OCI-LY7 (cell line): ENCODE results near the gene CDHR5. TPM values are rescaled to one million over a fixed set of nuclear protein-coding genes. Genes with fewer than 3 reads are reported as not detected.

Experiments used
- BruUV-seq: library from RNA; stranded (reverse); fragments of 400-500 nt; replicated peaks from 2 replicates; lab custom pipeline; 2021; lab: Mats Ljungman, UMichigan
- CTCF ChIA-PET: fragments of 300-600 bp; sonication (Branson Sonifier 250); formaldehyde crosslinking; loops from one replicate; lab custom pipeline; 2022; ENCODE audit warnings: antibody characterized with exemption; ENCODE audit not compliant: unreplicated experiment; lab: Charles Lee
- POLR2A ChIA-PET: fragments of 300-600 bp; sonication (Branson Sonifier 250); formaldehyde crosslinking; loops from one replicate; lab custom pipeline; 2022; ENCODE audit warnings: antibody characterized with exemption; lab: Charles Lee
- DNase-seq: peaks from one replicate; pipeline ENCODE4 v3.0.0-alpha.2; 2015; ENCODE audit warnings: low spot score
- H2AFZ ChIP-seq: fragments of 200-600 bp; sonication (generic), shearing (Covaris generic); 2 replicates; pipeline ENCODE4 v1.6.1; 2014; ENCODE audit warnings: mild to moderate bottlenecking, antibody characterized with exemption, low read length, moderate library complexity
- H3K27ac ChIP-seq: fragments of 200-600 bp; sonication (generic); 2 replicates; pipeline ENCODE4 v1.5.1; 2014; ENCODE audit warnings: mixed run types, low read depth, mild to moderate bottlenecking, moderate library complexity, low read length, inconsistent platforms; ENCODE audit not compliant: poor library complexity, severe bottlenecking
- H3K36me3 ChIP-seq: fragments of 200-600 bp; sonication (generic); 2 replicates; pipeline ENCODE4 v1.6.1; 2014; ENCODE audit warnings: mild to moderate bottlenecking, antibody characterized with exemption, low read length, moderate library complexity, mixed read lengths; ENCODE audit not compliant: insufficient read depth
- H3K4me1 ChIP-seq: fragments of 200-600 bp; sonication (generic); 2 replicates; pipeline ENCODE4 v1.5.1; 2014; ENCODE audit warnings: mild to moderate bottlenecking, low read length; ENCODE audit not compliant: insufficient read depth, poor library complexity, severe bottlenecking
- H3K4me2 ChIP-seq: fragments of 200-600 bp; sonication (generic); 2 replicates; pipeline ENCODE4 v1.6.1; 2014; ENCODE audit warnings: mild to moderate bottlenecking, low read length
- H3K4me3 ChIP-seq: fragments of 200-600 bp; sonication (generic); 2 replicates; pipeline ENCODE4 v1.5.1; 2014; ENCODE audit warnings: mild to moderate bottlenecking, low read depth, low read length; ENCODE audit not compliant: poor library complexity, severe bottlenecking
- H3K79me2 ChIP-seq: fragments of 200-600 bp; sonication (generic); 2 replicates; pipeline ENCODE4 v1.6.1; 2016; ENCODE audit warnings: low read depth, mild to moderate bottlenecking, low read length, moderate library complexity, mixed read lengths; ENCODE audit not compliant: insufficient read depth
- H3K9me2 ChIP-seq: fragments of 200-600 bp; sonication (generic); 2 replicates; pipeline ENCODE4 v1.6.1; 2016; ENCODE audit warnings: mild to moderate bottlenecking, low read length, mixed read lengths; ENCODE audit not compliant: insufficient read depth
- H3K9me3 ChIP-seq: fragments of 200-600 bp; sonication (generic); 2 replicates; pipeline ENCODE4 v1.6.1; 2014; ENCODE audit warnings: mild to moderate bottlenecking, mixed run types, low read length, mixed read lengths
- H4K20me1 ChIP-seq: fragments of 200-600 bp; sonication (generic); 2 replicates; pipeline ENCODE4 v1.6.1; 2014; ENCODE audit warnings: mild to moderate bottlenecking, antibody characterized with exemption, low read length, moderate library complexity, mixed read lengths; ENCODE audit not compliant: insufficient read depth
- EZH2phosphoT487 ChIP-seq: fragments of 200-600 bp; sonication (generic); IDR thresholded peaks from 2 replicates; pipeline ENCODE4 v1.6.1; 2018; ENCODE audit warnings: low read depth, borderline replicate concordance, mild to moderate bottlenecking, mixed run types, antibody characterized with exemption, low read length, moderate library complexity, mixed read lengths
- intact Hi-C: fragments of 100-400 bp; cut with micrococcal nuclease; formaldehyde crosslinking; loops from one replicate; pipeline ENCODE4 v1.10.0; 2022; ENCODE audit not compliant: unreplicated experiment
- total RNA-seq, 2 experiments: library from RNA; depleted of rRNA in 1 of 2; stranded (reverse); fragments of >200 nt in 1 of 2; shearing (Covaris generic) in 1 of 2; gene quantifications; 2 replicates each; pipeline ENCODE4 v1.2.3, GENCODE V29; 2014 to 2022
- TF ChIP-seq, protein P1 (sequence below): fragments of 200-600 bp; sonication (generic); conservative IDR thresholded peaks from 2 replicates; pipeline ENCODE4 v1.5.1; 2014; ENCODE audit warnings: mild to moderate bottlenecking, antibody characterized with exemption, low read length, moderate library complexity, mixed read lengths

The CDHR5 gene
- total RNA-seq, 2 experiments from 2014 or later = not detected

DNA sequence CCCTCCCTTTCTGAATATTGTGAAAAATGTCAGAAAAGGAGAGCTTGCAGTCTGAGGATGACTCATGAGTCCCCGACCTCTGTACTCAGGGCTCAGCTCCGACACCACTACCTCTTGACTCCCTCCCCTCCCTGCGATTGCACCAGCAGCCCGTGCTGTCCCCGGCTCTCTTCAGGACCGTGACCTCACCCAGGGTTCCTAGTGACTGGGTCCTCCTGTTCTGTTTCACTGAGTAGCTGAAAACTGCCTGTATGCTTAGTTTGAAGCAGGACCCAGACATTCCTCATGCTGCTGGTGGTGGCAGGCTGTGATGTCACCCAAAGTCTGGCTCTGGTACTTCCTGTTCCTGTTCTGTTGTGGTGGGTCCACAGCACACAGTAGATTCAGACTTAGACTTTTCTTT, 36.8 kb downstream of the CDHR5 start:
- POLR2A ChIA-PET = no interaction called here
- H3K27ac ChIP-seq = no peak overlapping the region
- no peaks in the 10 kb centered on the region for H3K4me1 ChIP-seq
- H3K9me3 ChIP-seq = no peaks in the 10 kb centered on the region
- H3K79me2 ChIP-seq = no peaks in the 10 kb centered on the region
- BruUV-seq = no TSS peak
- TF ChIP-seq EZH2phosphoT487 = no peak
- TF ChIP-seq, protein P1, sequence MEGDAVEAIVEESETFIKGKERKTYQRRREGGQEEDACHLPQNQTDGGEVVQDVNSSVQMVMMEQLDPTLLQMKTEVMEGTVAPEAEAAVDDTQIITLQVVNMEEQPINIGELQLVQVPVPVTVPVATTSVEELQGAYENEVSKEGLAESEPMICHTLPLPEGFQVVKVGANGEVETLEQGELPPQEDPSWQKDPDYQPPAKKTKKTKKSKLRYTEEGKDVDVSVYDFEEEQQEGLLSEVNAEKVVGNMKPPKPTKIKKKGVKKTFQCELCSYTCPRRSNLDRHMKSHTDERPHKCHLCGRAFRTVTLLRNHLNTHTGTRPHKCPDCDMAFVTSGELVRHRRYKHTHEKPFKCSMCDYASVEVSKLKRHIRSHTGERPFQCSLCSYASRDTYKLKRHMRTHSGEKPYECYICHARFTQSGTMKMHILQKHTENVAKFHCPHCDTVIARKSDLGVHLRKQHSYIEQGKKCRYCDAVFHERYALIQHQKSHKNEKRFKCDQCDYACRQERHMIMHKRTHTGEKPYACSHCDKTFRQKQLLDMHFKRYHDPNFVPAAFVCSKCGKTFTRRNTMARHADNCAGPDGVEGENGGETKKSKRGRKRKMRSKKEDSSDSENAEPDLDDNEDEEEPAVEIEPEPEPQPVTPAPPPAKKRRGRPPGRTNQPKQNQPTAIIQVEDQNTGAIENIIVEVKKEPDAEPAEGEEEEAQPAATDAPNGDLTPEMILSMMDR = no peak
- H3K4me3 ChIP-seq = no peak overlapping the region
- no peak for DNase-seq
- H4K20me1 ChIP-seq = no peaks in the 10 kb centered on the region
- CTCF ChIA-PET = interaction anchor here (0.5 kb wide), 1 partner anchor 456 kb away, joined by 11 read pairs; no protein-coding TSS in a partner anchor
- no peak overlapping the region for H3K4me2 ChIP-seq
- no peak overlapping the region for H2AFZ ChIP-seq
- H3K36me3 ChIP-seq = peaks cover 83% of the 10 kb centered on the region
- intact Hi-C loops = no loop called here
- H3K9me2 ChIP-seq = no peaks in the 10 kb centered on the region

DNA sequence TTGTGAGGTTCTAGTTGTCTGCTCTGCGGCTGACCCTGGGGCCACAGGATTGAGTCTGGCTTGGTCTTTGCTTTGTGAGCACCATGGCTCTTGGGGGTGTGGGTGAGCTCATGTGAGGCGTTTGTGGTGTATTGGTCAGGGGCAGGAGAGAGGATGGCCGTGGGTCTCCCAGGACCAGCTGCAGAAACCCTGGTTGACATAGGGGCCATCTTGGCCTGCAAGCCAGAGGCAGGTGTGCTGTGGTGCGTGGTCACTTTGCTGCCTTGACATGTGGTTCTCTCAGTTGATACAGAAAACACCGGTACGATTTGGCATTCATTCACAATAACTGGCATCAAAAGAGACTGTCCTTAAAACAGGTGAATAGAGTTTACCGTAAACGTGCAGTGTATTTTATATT, 37.2 kb downstream of the CDHR5 start:
- ChIA-PET POLR2A (no interaction called here), CTCF (no interaction called here)
- BruUV-seq = no TSS peak
- Histone ChIP-seq H3K36me3 (peaks cover 83% of the 10 kb centered on the region), H4K20me1 (no peaks in the 10 kb centered on the region), H3K9me3 (no peaks in the 10 kb centered on the region), H3K4me1 (no peaks in the 10 kb centered on the region), H3K4me2 (no peak overlapping the region), H3K27ac (no peak overlapping the region), H3K9me2 (no peaks in the 10 kb centered on the region), H3K4me3 (no peak overlapping the region), H3K79me2 (no peaks in the 10 kb centered on the region), H2AFZ (no peak overlapping the region)
- intact Hi-C loops = no loop called here
- no peak for DNase-seq
- TF ChIP-seq, protein P1 = no peak

DNA sequence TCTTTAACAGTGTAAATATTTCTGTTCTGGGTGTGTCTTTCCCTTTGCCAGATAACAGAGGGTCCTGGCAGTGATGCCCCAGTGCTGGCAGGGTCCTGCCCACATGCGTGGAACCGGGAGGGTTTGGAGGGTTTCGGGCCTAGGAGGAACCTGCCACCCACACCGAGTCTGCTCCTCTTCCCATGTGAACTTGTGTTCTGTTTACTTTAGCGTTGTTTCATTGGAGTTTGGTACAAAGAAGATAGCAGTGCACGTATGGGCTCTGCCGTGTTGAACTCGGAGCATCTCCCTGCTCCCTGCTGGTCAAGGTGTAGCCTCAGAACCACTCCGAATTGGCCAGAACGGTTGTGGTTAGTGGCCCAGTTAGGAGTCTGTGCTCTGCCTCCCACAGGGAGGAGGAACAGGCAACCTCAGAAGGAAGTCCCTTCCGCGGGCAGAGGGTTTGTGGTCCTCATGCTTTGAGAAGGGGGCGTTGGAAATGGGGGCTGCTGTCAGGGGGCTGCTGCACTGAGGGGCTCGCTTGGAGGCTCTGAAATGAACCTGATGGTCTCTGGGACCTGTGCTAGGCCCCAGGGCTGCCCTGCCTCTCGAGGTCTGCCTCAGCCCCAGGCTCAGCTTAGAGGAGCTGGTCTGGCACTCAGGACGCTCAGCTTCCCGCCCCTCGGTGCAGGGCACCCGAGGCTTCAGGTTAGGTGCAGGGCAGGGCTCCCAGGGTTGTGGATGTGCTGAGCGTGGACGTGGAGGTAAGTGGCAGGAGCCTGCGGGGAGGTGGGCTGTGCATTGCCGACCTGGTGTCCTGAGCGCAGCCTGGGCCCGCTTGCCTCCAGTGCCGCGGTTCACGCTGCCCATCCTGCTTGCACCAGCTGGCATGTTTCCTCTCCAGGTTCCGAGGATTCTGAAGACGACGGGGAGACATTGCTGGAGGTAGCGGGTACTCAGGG, 38.1 kb downstream of the CDHR5 start:
- Histone ChIP-seq H4K20me1 (no peaks in the 10 kb centered on the region), H3K36me3 (peaks cover 84% of the 10 kb centered on the region), H3K4me2 (no peak overlapping the region), H3K9me3 (no peaks in the 10 kb centered on the region), H3K4me3 (no peak overlapping the region), H3K79me2 (peaks cover 7% of the 10 kb centered on the region), H3K4me1 (no peaks in the 10 kb centered on the region), H3K9me2 (no peaks in the 10 kb centered on the region), H2AFZ (no peak overlapping the region), H3K27ac (no peak overlapping the region)
- intact Hi-C loops = no loop called here
- POLR2A ChIA-PET = no interaction called here
- DNase-seq = no peak
- CTCF ChIA-PET = no interaction called here
- TF ChIP-seq EZH2phosphoT487 = no peak
- TF ChIP-seq, protein P1 = no peak
- BruUV-seq = no TSS peak
